Neural progenitor cell (in vitro differentiated cells): ENCODE results near the gene RARRES1. TPM values are rescaled to one million over a fixed set of nuclear protein-coding genes. Genes with fewer than 3 reads are reported as not detected.

Source experiments
- DNase-seq: peaks from one replicate; pipeline ENCODE4 v3.0.0-alpha.2; 2016; ENCODE audit warnings: low spot score
- H2AFZ ChIP-seq: fragments of 200-600 bp; sonication (generic); replicated peaks from 2 replicates; pipeline ENCODE4 v1.6.1; 2016; ENCODE audit warnings: antibody characterized with exemption
- H3F3A ChIP-seq: fragments of 200-600 bp; sonication (generic); 2 replicates; pipeline ENCODE4 v1.6.1; 2016; ENCODE audit warnings: antibody characterized with exemption, low read depth
- H3K27ac ChIP-seq: fragments of 200-600 bp; sonication (generic); 2 replicates; pipeline ENCODE4 v1.5.1; 2016; ENCODE audit warnings: mild to moderate bottlenecking
- H3K27me3 ChIP-seq: fragments of 200-600 bp; sonication (generic); 2 replicates; pipeline ENCODE4 v1.6.1; 2016; ENCODE audit warnings: mild to moderate bottlenecking, moderate library complexity
- H3K36me3 ChIP-seq: fragments of 200-600 bp; sonication (generic); 2 replicates; pipeline ENCODE4 v1.5.1; 2016
- H3K4me1 ChIP-seq: fragments of 200-600 bp; sonication (generic); 2 replicates; pipeline ENCODE4 v1.6.1; 2016; ENCODE audit warnings: mixed run types
- H3K4me2 ChIP-seq: fragments of 200-600 bp; sonication (generic); 2 replicates; pipeline ENCODE4 v1.6.1; 2016
- H3K4me3 ChIP-seq: fragments of 200-600 bp; sonication (generic); 2 replicates; pipeline ENCODE4 v1.5.1; 2016
- H3K79me2 ChIP-seq: fragments of 200-600 bp; sonication (generic); 2 replicates; pipeline ENCODE4 v1.6.1; 2016; ENCODE audit warnings: low read depth
- H3K9ac ChIP-seq: fragments of 200-600 bp; sonication (generic); 2 replicates; pipeline ENCODE4 v1.6.1; 2016
- H3K9me3 ChIP-seq: fragments of 200-600 bp; sonication (generic); 2 replicates; pipeline ENCODE4 v1.5.1; 2016; ENCODE audit warnings: low read depth
- H4K20me1 ChIP-seq: fragments of 200-600 bp; sonication (generic); 2 replicates; pipeline ENCODE4 v1.6.1; 2016; ENCODE audit warnings: low read depth
- H3K27ac Mint-ChIP-seq: 3 replicates; pipeline ENCODE4 v1.8.0; 2021; ENCODE audit warnings: mixed read lengths
- H3K27me3 Mint-ChIP-seq: 2 replicates; pipeline ENCODE4 v1.8.0; 2022; ENCODE audit warnings: low read depth, mild to moderate bottlenecking, inconsistent platforms, moderate library complexity, mixed read lengths; ENCODE audit not compliant: insufficient read depth
- H3K36me3 Mint-ChIP-seq: 3 replicates; pipeline ENCODE4 v1.8.0; 2021; ENCODE audit warnings: mixed read lengths
- H3K4me1 Mint-ChIP-seq: 3 replicates; pipeline ENCODE4 v1.8.0; 2021; ENCODE audit warnings: mixed read lengths
- H3K4me3 Mint-ChIP-seq: 3 replicates; pipeline ENCODE4 v1.8.0; 2021; ENCODE audit warnings: mild to moderate bottlenecking, moderate library complexity, mixed read lengths
- H3K9me3 Mint-ChIP-seq: 3 replicates; pipeline ENCODE4 v1.8.0; 2020; ENCODE audit warnings: mixed read lengths
- CTCF ChIP-seq: fragments of 200-600 bp; sonication (generic); IDR thresholded peaks from 2 replicates; pipeline ENCODE4 v1.5.1; 2017; ENCODE audit warnings: antibody characterized with exemption, mild to moderate bottlenecking
- EZH2 ChIP-seq: fragments of 200-600 bp; sonication (generic); IDR thresholded peaks from 2 replicates; pipeline ENCODE4 v1.6.1; 2017; ENCODE audit warnings: antibody characterized with exemption, mild to moderate bottlenecking, moderate library complexity
- EZH2phosphoT487 ChIP-seq: fragments of 200-600 bp; sonication (generic); IDR thresholded peaks from 2 replicates; pipeline ENCODE4 v1.6.1; 2017; ENCODE audit warnings: antibody characterized with exemption
- total RNA-seq: library from RNA; depleted of rRNA; stranded (reverse); fragments of >200 nt; gene quantifications from 2 replicates; pipeline ENCODE4 v1.2.3, GENCODE V29; 2015; ENCODE audit warnings: low replicate concordance

Gene RARRES1
- total RNA-seq, 1 donor from 2014 or later: 0.21 TPM

GRCh38 chr3:158702815-158703481 is 29.3 kb downstream of the RARRES1 start:
- Histone ChIP-seq H3K27ac (no peak overlapping the region), H3K9me3 (no peaks in the 10 kb centered on the region), H3K4me1 (no peaks in the 10 kb centered on the region), H4K20me1 (no peaks in the 10 kb centered on the region), H3K9ac (no peak overlapping the region), H3F3A (no peaks in the 10 kb centered on the region), H3K27me3 (no peaks in the 10 kb centered on the region), H2AFZ (no peak overlapping the region), H3K79me2 (no peaks in the 10 kb centered on the region), H3K4me2 (no peak overlapping the region), H3K36me3 (no peaks in the 10 kb centered on the region), H3K4me3 (no peak overlapping the region)
- Mint-ChIP-seq H3K36me3 (peaks cover 3% of the 10 kb centered on the region), H3K4me1 (no peaks in the 10 kb centered on the region), H3K27ac (no peak overlapping the region), H3K9me3 (no peaks in the 10 kb centered on the region), H3K27me3 (no peaks in the 10 kb centered on the region), H3K4me3 (no peak overlapping the region)
- DNase-seq: no peak
- no peak for TF ChIP-seq CTCF
- no peak for TF ChIP-seq EZH2phosphoT487
- no peak for TF ChIP-seq EZH2

DNA sequence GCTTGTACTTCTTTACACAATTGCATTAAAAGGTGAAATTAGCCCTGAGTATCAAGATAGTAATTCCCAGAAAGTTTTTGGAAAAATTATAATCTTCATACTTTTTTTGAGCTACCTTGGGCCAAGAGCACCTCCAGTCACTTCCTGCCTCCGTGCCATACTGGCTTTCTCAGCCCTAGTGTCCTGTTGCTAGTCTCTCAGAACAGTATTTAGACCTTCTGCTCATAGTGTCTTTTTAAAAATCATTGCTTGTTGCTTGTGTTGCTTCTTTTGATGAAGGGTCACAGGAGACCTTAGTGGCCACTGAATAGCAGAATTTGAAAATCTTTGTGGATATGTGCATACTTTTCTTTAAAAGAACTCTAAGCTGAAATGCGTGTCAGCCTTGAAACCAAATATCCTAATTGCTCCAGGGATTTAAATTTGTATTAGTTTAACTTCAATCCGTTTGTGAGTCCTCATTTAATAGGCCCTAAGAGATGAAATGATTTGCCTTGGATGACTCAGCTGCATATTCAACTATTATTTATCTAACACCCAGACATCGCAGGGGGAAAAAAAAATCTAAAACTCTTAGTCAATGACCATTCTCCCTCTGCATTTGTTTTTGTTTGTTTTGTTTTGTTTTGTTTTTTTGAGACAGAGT is 30.7 kb downstream of the RARRES1 start:
- Mint-ChIP-seq H3K4me1 (no peaks in the 10 kb centered on the region), H3K27me3 (no peaks in the 10 kb centered on the region), H3K36me3 (peaks cover 4% of the 10 kb centered on the region), H3K9me3 (no peaks in the 10 kb centered on the region), H3K4me3 (no peak overlapping the region), H3K27ac (no peak overlapping the region)
- no peaks in the 10 kb centered on the region for H3K79me2 ChIP-seq
- no peaks in the 10 kb centered on the region for H3F3A ChIP-seq
- no peaks in the 10 kb centered on the region for H3K36me3 ChIP-seq
- no peak overlapping the region for H3K27ac ChIP-seq
- no peak overlapping the region for H3K4me2 ChIP-seq
- H3K4me3 ChIP-seq: no peak overlapping the region
- TF ChIP-seq EZH2phosphoT487 (no peak), CTCF (no peak), EZH2 (no peak)
- H3K9me3 ChIP-seq: no peaks in the 10 kb centered on the region
- no peaks in the 10 kb centered on the region for H3K4me1 ChIP-seq
- H3K9ac ChIP-seq: no peak overlapping the region
- H2AFZ ChIP-seq: no peak overlapping the region
- no peaks in the 10 kb centered on the region for H4K20me1 ChIP-seq
- no peak for DNase-seq
- H3K27me3 ChIP-seq: no peaks in the 10 kb centered on the region

- TF ChIP-seq CTCF (no peak), EZH2 (no peak)
- Histone ChIP-seq H3K36me3 (no peaks in the 10 kb centered on the region), H4K20me1 (no peaks in the 10 kb centered on the region), H3K4me3 (no peak overlapping the region), H3K79me2 (no peaks in the 10 kb centered on the region), H3K4me1 (no peaks in the 10 kb centered on the region), H3K27me3 (no peaks in the 10 kb centered on the region), H2AFZ (no peak overlapping the region), H3K9me3 (no peaks in the 10 kb centered on the region), H3K27ac (no peak overlapping the region), H3F3A (no peaks in the 10 kb centered on the region), H3K9ac (no peak overlapping the region), H3K4me2 (no peak overlapping the region)
- H3K27me3 Mint-ChIP-seq: no peaks in the 10 kb centered on the region
- H3K27ac Mint-ChIP-seq: no peak overlapping the region
- no peak for DNase-seq
- no peak overlapping the region for H3K4me3 Mint-ChIP-seq
- H3K36me3 Mint-ChIP-seq: peaks cover 4% of the 10 kb centered on the region
- H3K4me1 Mint-ChIP-seq: no peaks in the 10 kb centered on the region
- H3K9me3 Mint-ChIP-seq: no peaks in the 10 kb centered on the region
These were observed 31.7 kb downstream of the RARRES1 start for GRCh38 chr3:158700559-158700958.
